H1 (cell line): Measurements from ENCODE around the gene PPP1R1A. TPM values are rescaled to one million over a fixed set of nuclear protein-coding genes. Genes with fewer than 3 reads are reported as not detected.

Source experiments
- CTCF ChIA-PET: fragments of 300-600 bp; sonication (Branson Sonifier 250); formaldehyde crosslinking; loops from one replicate; lab custom pipeline; 2021; ENCODE audit not compliant: partially characterized antibody; lab: Charles Lee
- POLR2A ChIA-PET: fragments of 300-600 bp; sonication (Branson Sonifier 250); formaldehyde crosslinking; loops from one replicate; lab custom pipeline; 2021; ENCODE audit warnings: inconsistent platforms; ENCODE audit not compliant: partially characterized antibody; lab: Charles Lee
- DNase-seq, 2 experiments: peaks; one replicate each; pipeline versions ENCODE4 v3.0.0 to v3.0.0-alpha.2; 2010 to 2022; ENCODE audit warnings: low spot score in 2 of 2, low read depth in 1 of 2, mixed read lengths in 1 of 2
- FAIRE-seq: peaks from 2 replicates; lab custom pipeline; 2011; peaks lifted over from hg19 to GRCh38; lab: Jason Lieb, UNC
- H2AFZ ChIP-seq: 2 replicates; pipeline ENCODE4 v1.8.1; 2012; ENCODE audit warnings: low read length, inconsistent platforms
- H2AK5ac ChIP-seq: 2 replicates; pipeline ENCODE4 v1.6.1; 2013; ENCODE audit warnings: low read depth, low read length
- H2BK120ac ChIP-seq: replicated peaks from 2 replicates; pipeline ENCODE3; 2013; ENCODE audit warnings: low read depth, low read length, inconsistent platforms
- H2BK12ac ChIP-seq: 2 replicates; pipeline ENCODE4 v1.6.1; 2013; ENCODE audit warnings: low read depth, low read length
- H2BK15ac ChIP-seq: 2 replicates; pipeline ENCODE4 v1.6.1; 2013; ENCODE audit warnings: low read length
- H2BK20ac ChIP-seq: 2 replicates; pipeline ENCODE4 v1.6.1; 2013; ENCODE audit warnings: low read length
- H2BK5ac ChIP-seq: 2 replicates; pipeline ENCODE4 v1.6.1; 2013; ENCODE audit warnings: low read depth, low read length
- H3K14ac ChIP-seq: 2 replicates; pipeline ENCODE4 v1.6.1; 2013; ENCODE audit warnings: inconsistent platforms; ENCODE audit not compliant: insufficient read length
- H3K18ac ChIP-seq: 2 replicates; pipeline ENCODE4 v1.6.1; 2013; ENCODE audit warnings: low read length; ENCODE audit errors: extremely low read depth
- H3K23ac ChIP-seq: 2 replicates; pipeline ENCODE4 v1.6.1; 2013; ENCODE audit warnings: inconsistent platforms; ENCODE audit not compliant: insufficient read length
- H3K23me2 ChIP-seq: 2 replicates; pipeline ENCODE4 v1.6.1; 2013; ENCODE audit warnings: low read depth, low read length
- H3K27ac ChIP-seq: 2 replicates; pipeline ENCODE4 v1.6.1; 2011; ENCODE audit warnings: low read depth, low read length, inconsistent platforms
- H3K27me3 ChIP-seq, 4 experiments: replicated peaks in 1 of 4; 1 replicate in 1 of 4; 2 replicates in 3 of 4; pipeline versions ENCODE4 v1.6.1 to v1.8.1; 2011 to 2013; ENCODE audit warnings: low read length in 3 of 4, mild to moderate bottlenecking in 3 of 4, inconsistent platforms in 2 of 4, mixed read lengths in 2 of 4, moderate library complexity in 1 of 4; ENCODE audit not compliant: control insufficient read depth in 3 of 4, insufficient read depth in 3 of 4; ENCODE audit errors: extremely low read depth in 1 of 4
- H3K36me3 ChIP-seq, 4 experiments: 2 replicates each; pipeline versions ENCODE4 v1.6.1 to v1.8.1; 2011 to 2013; ENCODE audit warnings: mild to moderate bottlenecking in 4 of 4, low read length in 3 of 4, moderate library complexity in 2 of 4, control low read depth in 1 of 4, inconsistent platforms in 1 of 4; ENCODE audit not compliant: insufficient read depth in 4 of 4, control insufficient read depth in 2 of 4
- H3K4ac ChIP-seq: replicated peaks from 2 replicates; pipeline ENCODE3; 2013; ENCODE audit warnings: low read length, low read depth, mixed read lengths, inconsistent platforms; ENCODE audit not compliant: insufficient read length
- H3K4me1 ChIP-seq, 4 experiments: replicated peaks in 1 of 4; 1 replicate in 1 of 4; 2 replicates in 3 of 4; pipeline versions ENCODE4 v1.6.1 to v1.8.1; 2011 to 2013; ENCODE audit warnings: low read length in 3 of 4, inconsistent platforms in 2 of 4, mixed read lengths in 1 of 4; ENCODE audit not compliant: insufficient read depth in 4 of 4, control insufficient read depth in 3 of 4
- H3K4me2 ChIP-seq, 2 experiments: 2 replicates each; pipeline versions ENCODE4 v1.6.1 to v1.8.1; 2011 to 2013; ENCODE audit warnings: low read depth in 2 of 2, low read length in 2 of 2, control low read depth in 1 of 2, inconsistent platforms in 1 of 2, mild to moderate bottlenecking in 1 of 2; ENCODE audit not compliant: insufficient read depth in 1 of 2
- H3K4me3 ChIP-seq, 4 experiments: fragments of 200-600, 300-600 bp in 1 of 4; sonication (generic), shearing (Covaris generic), sonication (Bioruptor Twin) in 1 of 4; 2 replicates each; pipeline versions ENCODE4 v1.5.1 to v1.8.1; 2011 to 2016; ENCODE audit warnings: low read length in 4 of 4, low read depth in 3 of 4, control low read depth in 2 of 4, inconsistent platforms in 2 of 4, mild to moderate bottlenecking in 2 of 4, mixed read lengths in 1 of 4, moderate library complexity in 1 of 4; ENCODE audit not compliant: insufficient read depth in 2 of 4; ENCODE audit errors: extremely low read depth in 1 of 4
- H3K56ac ChIP-seq: replicated peaks from 2 replicates; pipeline ENCODE3; 2013; ENCODE audit warnings: low read depth, mild to moderate bottlenecking, mixed read lengths, low read length, inconsistent platforms; ENCODE audit not compliant: insufficient read length
- H3K79me1 ChIP-seq: 2 replicates; pipeline ENCODE4 v1.6.1; 2013; ENCODE audit warnings: low read depth, low read length, control low read depth
- H3K79me2 ChIP-seq, 2 experiments: 2 replicates each; pipeline versions ENCODE4 v1.6.1 to v1.8.1; 2012 to 2013; ENCODE audit warnings: low read length in 2 of 2, mild to moderate bottlenecking in 2 of 2, inconsistent platforms in 1 of 2; ENCODE audit not compliant: insufficient read depth in 2 of 2, control insufficient read depth in 1 of 2
- H3K9ac ChIP-seq, 4 experiments: replicated peaks in 1 of 4; 1 replicate in 1 of 4; 2 replicates in 3 of 4; pipeline versions ENCODE4 v1.6.1 to v1.8.1; 2011 to 2013; ENCODE audit warnings: low read depth in 3 of 4, low read length in 3 of 4, control low read depth in 2 of 4, mild to moderate bottlenecking in 2 of 4, moderate library complexity in 2 of 4, inconsistent platforms in 1 of 4; ENCODE audit errors: extremely low read depth in 1 of 4
- H3K9me3 ChIP-seq, 2 experiments: 2 replicates each; pipeline versions ENCODE4 v1.6.1 to v1.8.1; 2012 to 2013; ENCODE audit warnings: mild to moderate bottlenecking in 2 of 2, moderate library complexity in 2 of 2, control low read depth in 1 of 2, inconsistent platforms in 1 of 2, low read depth in 1 of 2, low read length in 1 of 2, mixed read lengths in 1 of 2; ENCODE audit not compliant: insufficient read depth in 2 of 2
- H4K20me1 ChIP-seq, 2 experiments: replicated peaks in 1 of 2; 2 replicates each; pipeline versions ENCODE3 to v1.8.1; 2011 to 2013; ENCODE audit warnings: inconsistent platforms in 2 of 2, low read length in 2 of 2, mild to moderate bottlenecking in 1 of 2; ENCODE audit not compliant: insufficient read depth in 2 of 2, control insufficient read depth in 1 of 2
- H4K5ac ChIP-seq: 2 replicates; pipeline ENCODE4 v1.6.1; 2013; ENCODE audit warnings: low read length, low read depth, mixed read lengths, inconsistent platforms; ENCODE audit not compliant: insufficient read length
- H4K8ac ChIP-seq: 2 replicates; pipeline ENCODE4 v1.8.0; 2013; ENCODE audit warnings: mild to moderate bottlenecking, moderate library complexity, low read length, inconsistent platforms; ENCODE audit not compliant: insufficient read depth; ENCODE audit errors: extremely low read depth
- H4K91ac ChIP-seq: replicated peaks from 2 replicates; pipeline ENCODE3; 2013; ENCODE audit warnings: low read length, mixed read lengths, inconsistent platforms; ENCODE audit not compliant: insufficient read length
- BRCA1 ChIP-seq: IDR thresholded peaks from 2 replicates; pipeline ENCODE4 v1.6.1; 2012; ENCODE audit warnings: low read depth, low read length, improper control_type of control experiment
- CBX5 ChIP-seq: fragments of 300-800, 300-1000 bp; sonication (generic); IDR thresholded peaks from 2 replicates; pipeline ENCODE4 v1.7.1; 2016; ENCODE audit warnings: antibody characterized with exemption, low read length, low read depth
- E2F6 ChIP-seq: IDR thresholded peaks from 2 replicates; pipeline ENCODE4 v1.6.1; 2012; ENCODE audit warnings: inconsistent platforms
- FOSL1 ChIP-seq: IDR thresholded peaks from 2 replicates; pipeline ENCODE4 v1.6.1; 2011; ENCODE audit warnings: mild to moderate bottlenecking, low read depth, low read length, moderate library complexity; ENCODE audit not compliant: insufficient read depth
- HDAC2 ChIP-seq, 2 experiments: fragments of 300-600 bp in 1 of 2; sonication (generic) in 1 of 2; IDR thresholded peaks; 2 replicates each; pipeline ENCODE4 v1.6.1; 2011 to 2012; ENCODE audit warnings: low read depth in 2 of 2, low read length in 2 of 2, mild to moderate bottlenecking in 2 of 2, moderate library complexity in 2 of 2, borderline replicate concordance in 1 of 2, inconsistent platforms in 1 of 2
- KDM1A ChIP-seq: fragments of 200-600, 300-600 bp; sonication (generic); IDR thresholded peaks from 2 replicates; pipeline ENCODE4 v1.7.1; 2016; ENCODE audit warnings: mild to moderate bottlenecking, low read length, borderline replicate concordance
- MAFK ChIP-seq: IDR thresholded peaks from 2 replicates; pipeline ENCODE4 v1.6.1; 2012; ENCODE audit warnings: low read depth, mild to moderate bottlenecking, improper control_type of control experiment, low read length
- TAF1 ChIP-seq: IDR thresholded peaks from 2 replicates; pipeline ENCODE4 v1.6.1; 2011; ENCODE audit warnings: mild to moderate bottlenecking, low read depth, low read length
- TAF7 ChIP-seq: optimal IDR thresholded peaks from 2 replicates; pipeline ENCODE3; 2011; ENCODE audit warnings: low read depth, mild to moderate bottlenecking, inconsistent platforms, low read length, moderate library complexity, borderline replicate concordance
- WGBS, 2 experiments: shearing (Covaris generic) in 1 of 2; methylation state at CpG; one replicate each; pipeline versions ENCODE4 v1.1.6 to v1.1.7; 2013 to 2015; ENCODE audit warnings: low lambda C conversion rate in 2 of 2, mixed read lengths in 2 of 2, inconsistent platforms in 1 of 2, low coverage in 1 of 2, missing lambda C conversion rate in 1 of 2; ENCODE audit not compliant: insufficient replicate concordance in 2 of 2, insufficient coverage in 1 of 2, insufficient read length in 1 of 2; ENCODE audit errors: extremely low coverage in 1 of 2, missing lambda C conversion rate in 1 of 2; 5-methylcytosine and 5-hydroxymethylcytosine counted together
- polyA plus RNA-seq, 7 experiments: library from polyadenylated mRNA; depleted of rRNA in 3 of 7; stranded (reverse) in 5 of 7; unstranded in 2 of 7; fragments of >200 nt in 5 of 7; fragments of 200-250 nt in 2 of 7; gene quantifications; 1 replicate in 5 of 7; 2 replicates in 1 of 7; 4 replicates in 1 of 7; pipeline versions ENCODE4 v1.2.1 to v1.2.3, GENCODE V29; 2011 to 2013; ENCODE audit warnings: missing spikeins in 2 of 7, mixed read lengths in 2 of 7
- total RNA-seq: library from RNA; stranded (reverse); fragmentation: NEBNext Ultra II Directional; extraction: Animal tissue kit (Norgen Biotek cat#: 25700); gene quantifications from 2 replicates; pipeline ENCODE4 v1.2.1, GENCODE V29; 2021

Gene PPP1R1A
- total and polyA plus RNA-seq, 2 of the 8 experiments (the other 6 are each of a cell fraction or from before 2014, with no cell fraction given): 5.8 to 13.1 TPM

GRCh38 chr12:54569995-54570528 lies 18.4 kb downstream of the PPP1R1A start:
- H3K56ac ChIP-seq: no peak overlapping the region
- no peak overlapping the region for H4K8ac ChIP-seq
- no peak for FAIRE-seq
- no peaks in the 10 kb centered on the region for H3K79me1 ChIP-seq
- WGBS, 2 experiments: 91% methylated on average over 4 of the region's 4 CpGs; no CpG with 5 or more reads in 1 of the 2 experiments
- H3K9ac ChIP-seq: no peak overlapping the region
- no peak overlapping the region for H4K5ac ChIP-seq
- no peak overlapping the region for H4K91ac ChIP-seq
- POLR2A ChIA-PET: no interaction called here
- H2BK120ac ChIP-seq: no peak overlapping the region
- H2BK5ac ChIP-seq: no peak overlapping the region
- no peak overlapping the region for H3K4me3 ChIP-seq
- no peak overlapping the region for H3K4me2 ChIP-seq
- H2AFZ ChIP-seq: no peak overlapping the region
- H3K4me1 ChIP-seq: peaks cover 16 to 29% (median 19%) of the 10 kb centered on the region in 4 experiments; a peak in 6 of 7 replicates
- peaks cover 0 to 5% (median 1%) of the 10 kb centered on the region in 4 experiments; a peak in 3 of 7 replicates for H3K27me3 ChIP-seq
- no peak overlapping the region for H2AK5ac ChIP-seq
- no peak overlapping the region for H3K4ac ChIP-seq
- H2BK20ac ChIP-seq: no peak overlapping the region
- H3K27ac ChIP-seq: no peak overlapping the region
- H3K23me2 ChIP-seq: peaks cover 2% of the 10 kb centered on the region
- H3K36me3 ChIP-seq: no peaks in the 10 kb centered on the region
- no peak overlapping the region for H2BK12ac ChIP-seq
- H3K18ac ChIP-seq: no peak overlapping the region
- no peak overlapping the region for H2BK15ac ChIP-seq
- no peak overlapping the region for H3K23ac ChIP-seq
- H3K9me3 ChIP-seq: peaks cover 0 to 2% of the 10 kb centered on the region in 2 experiments; a peak in 1 of 4 replicates
- TF ChIP-seq MAFK (peak; percentile 61; the same call in 1 of the 2 replicates), HDAC2 (IDR thresholded peaks at IDR 0.05; ENCODE audit: borderline replicate concordance in 1 of 2, low read depth in 2 of 2, low read length in 2 of 2) (peak in 1 of 2 experiments; percentile 77; a peak in 1 of 4 replicates), TAF1 (no peak), TAF7 (no peak), BRCA1 (no peak), E2F6 (no peak), CBX5 (no peak), FOSL1 (no peak), KDM1A (peak; percentile 84; the same call in 1 of the 2 replicates)
- H3K79me2 ChIP-seq: no peaks in the 10 kb centered on the region
- no peaks in the 10 kb centered on the region for H4K20me1 ChIP-seq
- no peak for DNase-seq
- no peak overlapping the region for H3K14ac ChIP-seq
- CTCF ChIA-PET: interaction anchor here (1.2 to 5.7 kb wide), 11 partner anchors 12 to 171 kb away, joined by 3 to 120 read pairs (median 19); partner anchors contain the start of gene PDE1B
